HG03469 (cell line): ENCODE results near the gene PCSK4.

ENCODE experiments used
- ATAC-seq: cut with Tn5 transposase; IDR thresholded peaks from one replicate; pipeline ENCODE4 v1.9.1; 2021; ENCODE audit warnings: mild to moderate bottlenecking, moderate library complexity, moderate number of reproducible peaks; ENCODE audit not compliant: unreplicated experiment

The PCSK4 gene

DNA sequence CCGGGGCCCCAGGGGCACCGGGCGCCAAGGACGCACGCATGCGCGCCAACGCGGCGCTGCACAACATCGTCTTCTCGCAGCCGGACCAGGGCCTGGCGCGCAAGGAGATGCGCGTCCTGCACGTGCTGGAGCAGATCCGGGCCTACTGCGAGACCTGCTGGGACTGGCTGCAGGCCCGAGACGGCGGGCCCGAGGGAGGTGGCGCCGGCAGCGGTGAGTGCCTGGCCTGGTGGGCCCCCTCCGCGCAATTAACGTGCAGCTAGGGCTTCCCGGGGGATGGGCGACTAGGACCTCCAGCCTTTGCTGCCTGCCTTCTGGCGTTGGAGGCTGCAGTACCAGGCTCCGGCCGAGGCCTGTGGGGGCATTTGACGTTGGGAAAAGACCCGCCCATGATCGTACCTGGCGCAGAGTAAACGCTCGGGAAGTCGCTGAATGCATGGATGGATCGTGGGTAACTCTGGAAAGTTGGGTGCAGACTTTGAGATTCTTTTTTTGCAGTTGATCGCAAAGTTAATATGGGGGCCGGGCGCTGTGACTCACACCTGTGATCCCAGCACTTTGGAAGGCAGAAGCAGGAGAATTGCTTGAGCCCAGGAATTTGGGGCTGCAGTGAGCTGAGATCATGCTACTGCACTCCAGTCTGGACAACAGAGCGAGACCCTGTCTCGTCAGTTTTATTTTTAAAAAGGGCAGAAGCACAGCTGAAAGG lies 33.0 kb downstream of the PCSK4 start:
- no peak for ATAC-seq

DNA sequence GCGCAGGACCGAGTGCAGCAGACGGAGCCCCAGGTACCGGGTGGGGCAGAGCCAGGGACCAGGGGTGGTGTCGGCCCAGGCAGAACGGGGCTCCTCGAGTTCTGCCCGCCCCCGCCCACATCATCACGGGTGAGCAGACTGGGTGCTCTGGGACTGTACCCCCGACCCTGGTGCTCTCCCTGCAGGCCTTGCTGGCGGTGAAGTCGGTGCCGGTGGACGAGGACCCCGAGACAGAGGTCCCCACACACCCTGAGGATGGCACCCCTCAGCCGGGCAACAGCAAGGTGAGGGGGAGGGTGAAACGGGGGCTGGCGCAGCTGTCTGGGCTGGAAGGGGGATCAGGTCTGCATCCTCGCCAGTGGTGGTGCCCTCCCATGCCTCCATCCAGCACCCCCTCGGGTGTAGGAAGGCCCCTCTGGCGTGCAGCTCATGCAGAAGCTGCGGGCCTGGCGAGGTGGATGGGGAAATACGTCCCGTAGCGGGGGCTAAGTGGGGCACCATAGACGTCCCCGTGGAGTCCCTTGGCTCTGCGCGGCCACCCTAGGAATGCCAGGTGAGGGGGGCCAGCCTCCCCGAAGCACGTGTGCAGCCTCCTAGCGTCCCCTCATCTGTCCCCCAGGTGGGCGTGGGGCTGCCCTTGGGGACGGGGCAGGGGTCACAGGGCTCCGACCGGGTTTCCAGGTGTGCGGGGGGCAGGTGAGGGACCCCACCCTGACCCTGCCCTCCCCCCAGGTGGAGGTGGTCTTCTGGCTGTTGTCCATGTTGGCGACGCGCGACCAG lies 33.8 kb downstream of the PCSK4 start:
- ATAC-seq: no peak

DNA sequence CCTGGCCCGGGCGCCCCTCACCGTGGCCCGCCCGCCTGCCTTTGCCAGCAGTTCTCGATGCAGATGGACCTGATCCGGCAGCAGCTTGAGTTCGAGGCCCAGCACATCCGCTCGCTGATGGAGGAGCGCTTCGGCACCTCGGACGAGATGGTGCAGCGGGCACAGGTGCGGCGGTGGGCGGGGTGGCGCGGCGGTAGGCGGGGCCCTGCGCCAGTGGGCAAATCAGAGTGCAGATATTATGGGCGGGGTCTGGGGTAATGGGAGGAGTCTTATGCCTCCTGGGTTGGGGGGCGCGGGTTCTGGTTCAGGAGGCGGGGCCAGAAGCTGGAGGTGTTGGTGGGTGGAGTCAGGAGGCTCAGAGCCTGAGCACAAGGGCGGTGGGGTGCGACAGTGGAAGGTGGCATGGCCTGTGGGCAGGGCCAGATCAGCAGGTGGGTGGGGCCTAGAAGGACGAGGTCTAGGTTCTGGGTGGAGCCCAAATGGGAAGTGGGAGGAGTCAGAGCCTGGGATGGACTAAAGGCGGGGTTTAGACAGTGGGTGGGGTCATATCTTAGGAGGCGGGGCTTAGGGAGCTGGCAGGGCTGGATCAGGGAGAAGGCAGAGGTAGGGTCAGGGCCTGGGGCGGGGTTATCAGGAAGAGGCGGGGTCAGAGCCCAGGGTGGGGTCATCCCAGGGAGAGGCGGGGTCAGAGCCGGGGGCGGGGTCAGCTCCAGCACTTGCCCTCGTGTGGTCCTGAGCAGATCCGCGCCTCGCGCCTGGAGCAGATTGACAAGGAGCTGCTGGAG lies 34.6 kb downstream of the PCSK4 start:
- no peak for ATAC-seq

DNA sequence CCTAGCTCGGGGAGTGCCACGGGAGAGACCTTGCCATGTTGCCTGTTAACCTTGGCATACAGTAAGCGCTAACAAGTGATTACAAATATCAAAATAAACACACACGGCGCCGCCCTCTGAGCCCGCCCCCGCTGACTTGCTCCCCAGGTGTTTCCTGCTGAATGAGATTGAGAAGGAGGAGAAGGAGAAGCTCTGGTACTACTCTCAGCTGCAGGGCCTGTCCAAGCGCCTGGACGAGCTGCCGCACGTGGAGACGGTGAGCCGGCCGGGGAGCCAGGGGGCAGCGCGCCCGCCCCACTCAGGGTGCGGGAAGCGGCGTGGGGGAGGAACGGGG lies 35.2 kb downstream of the PCSK4 start:
- ATAC-seq: no peak

DNA sequence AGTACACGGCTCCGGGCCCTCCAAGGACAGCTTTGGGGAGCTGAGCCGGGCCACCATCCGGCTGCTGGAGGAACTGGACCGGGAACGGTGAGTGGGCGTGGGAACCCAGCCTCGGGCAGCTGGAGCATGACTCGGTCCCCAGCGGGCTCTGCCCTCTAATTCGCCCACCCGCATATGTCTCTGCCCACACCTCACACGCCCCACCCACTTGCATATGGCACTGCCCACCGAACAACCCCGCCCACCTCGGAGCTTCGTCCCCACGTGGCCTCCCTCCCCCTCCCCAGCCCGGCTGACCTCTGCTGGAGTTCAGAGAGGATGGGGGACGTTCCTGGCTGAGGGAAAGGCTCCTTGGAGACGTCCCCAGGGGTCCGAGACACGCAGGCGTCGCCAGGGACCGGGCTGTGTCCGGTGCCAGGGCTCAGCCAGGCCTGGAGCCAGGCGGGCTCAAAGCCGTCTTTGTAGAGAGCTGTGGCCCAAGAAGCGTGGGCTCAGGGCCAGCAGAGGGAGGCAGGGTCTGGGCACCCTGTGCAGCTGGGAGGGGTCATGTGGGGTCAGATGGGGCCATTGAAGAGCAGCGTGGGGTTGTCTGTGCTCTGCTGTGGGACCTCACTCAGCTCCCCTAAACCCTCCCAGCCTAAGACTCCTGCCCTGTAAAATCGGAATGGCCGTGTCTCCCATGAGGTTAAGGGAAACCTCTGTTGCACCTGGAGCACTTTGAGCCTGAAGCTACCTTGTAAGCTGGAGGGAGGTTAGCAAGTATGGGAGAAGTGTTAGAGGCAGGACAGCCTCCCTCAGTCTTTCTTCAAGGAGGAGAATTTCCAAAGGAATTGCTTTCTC lies 36.4 kb downstream of the PCSK4 start:
- ATAC-seq: no peak

DNA sequence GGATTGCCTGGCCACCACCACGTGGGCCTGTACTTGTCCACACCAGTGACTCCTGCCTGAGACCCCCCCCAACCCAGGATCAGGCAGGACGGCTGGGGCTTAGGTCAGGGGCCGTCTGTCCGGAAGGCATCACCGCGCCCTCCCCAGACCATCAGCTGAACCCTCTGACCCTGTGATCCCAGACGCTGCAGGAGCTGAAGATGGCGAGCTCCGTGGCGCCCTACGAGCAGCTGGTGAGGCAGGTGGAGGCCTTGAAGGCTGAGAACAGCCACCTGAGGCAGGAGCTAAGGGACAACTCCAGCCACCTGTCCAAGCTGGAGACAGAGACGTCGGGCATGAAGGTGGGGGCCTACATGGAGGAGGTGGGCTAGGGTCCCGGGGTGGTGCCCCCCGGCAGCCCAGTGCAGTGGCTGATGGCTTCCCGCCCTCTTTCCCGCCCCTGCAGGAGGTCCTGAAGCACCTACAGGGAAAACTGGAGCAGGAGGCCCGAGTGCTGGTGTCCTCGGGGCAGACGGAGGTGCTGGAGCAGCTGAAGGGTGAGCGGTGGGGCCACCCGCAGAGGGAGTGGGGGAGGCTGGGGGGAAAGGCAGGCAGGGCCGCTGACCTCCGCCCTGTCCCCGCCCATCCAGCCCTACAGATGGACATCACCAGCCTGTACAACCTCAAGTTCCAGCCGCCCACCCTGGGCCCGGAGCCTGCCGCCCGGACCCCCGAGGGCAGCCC lies 37.2 kb downstream of the PCSK4 start:
- ATAC-seq: no peak

DNA sequence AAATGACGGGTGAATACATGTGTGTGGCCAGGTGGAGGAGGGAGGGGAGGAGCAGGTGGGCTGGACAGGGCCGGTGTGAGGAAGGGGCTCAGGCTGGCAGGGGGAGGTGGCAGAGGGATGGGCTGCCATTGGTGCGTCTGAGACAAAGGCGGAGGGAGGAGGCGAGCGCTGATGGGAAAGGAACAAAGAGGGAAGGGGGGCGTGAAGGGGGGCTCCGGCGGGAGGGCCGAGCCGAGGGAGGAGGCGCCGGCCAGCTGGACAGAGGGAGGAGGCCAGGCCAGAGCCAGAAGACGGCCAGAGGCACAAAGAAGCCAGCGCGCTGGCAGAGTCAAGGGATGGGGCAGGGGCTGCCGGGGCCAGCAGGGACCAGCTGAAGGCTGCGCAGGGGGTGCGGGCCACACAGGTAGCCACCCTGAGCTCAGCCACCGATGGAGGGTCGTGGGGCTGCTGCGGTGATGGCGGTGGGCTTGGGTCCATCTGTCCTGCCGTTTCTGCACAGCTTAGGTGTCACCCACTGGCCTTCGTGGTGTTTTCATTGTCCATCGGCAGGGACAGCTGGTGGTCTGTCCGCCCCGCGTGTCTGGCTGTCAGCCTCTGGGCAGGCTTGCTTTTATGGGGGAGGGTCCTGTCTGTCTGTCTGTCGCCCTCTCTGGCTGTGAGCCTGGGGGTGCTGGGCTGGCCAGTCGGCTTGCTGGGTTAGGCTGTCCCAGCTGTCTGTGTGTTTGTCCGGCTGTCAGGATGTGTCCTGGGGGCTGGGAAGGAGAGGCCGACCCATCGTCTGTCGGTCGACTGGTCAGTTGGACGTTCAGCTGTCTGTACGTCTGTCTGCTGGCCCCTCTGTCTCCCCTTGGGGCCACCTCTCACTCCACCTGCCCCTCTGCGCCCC lies 38.0 kb downstream of the PCSK4 start:
- no peak for ATAC-seq

DNA sequence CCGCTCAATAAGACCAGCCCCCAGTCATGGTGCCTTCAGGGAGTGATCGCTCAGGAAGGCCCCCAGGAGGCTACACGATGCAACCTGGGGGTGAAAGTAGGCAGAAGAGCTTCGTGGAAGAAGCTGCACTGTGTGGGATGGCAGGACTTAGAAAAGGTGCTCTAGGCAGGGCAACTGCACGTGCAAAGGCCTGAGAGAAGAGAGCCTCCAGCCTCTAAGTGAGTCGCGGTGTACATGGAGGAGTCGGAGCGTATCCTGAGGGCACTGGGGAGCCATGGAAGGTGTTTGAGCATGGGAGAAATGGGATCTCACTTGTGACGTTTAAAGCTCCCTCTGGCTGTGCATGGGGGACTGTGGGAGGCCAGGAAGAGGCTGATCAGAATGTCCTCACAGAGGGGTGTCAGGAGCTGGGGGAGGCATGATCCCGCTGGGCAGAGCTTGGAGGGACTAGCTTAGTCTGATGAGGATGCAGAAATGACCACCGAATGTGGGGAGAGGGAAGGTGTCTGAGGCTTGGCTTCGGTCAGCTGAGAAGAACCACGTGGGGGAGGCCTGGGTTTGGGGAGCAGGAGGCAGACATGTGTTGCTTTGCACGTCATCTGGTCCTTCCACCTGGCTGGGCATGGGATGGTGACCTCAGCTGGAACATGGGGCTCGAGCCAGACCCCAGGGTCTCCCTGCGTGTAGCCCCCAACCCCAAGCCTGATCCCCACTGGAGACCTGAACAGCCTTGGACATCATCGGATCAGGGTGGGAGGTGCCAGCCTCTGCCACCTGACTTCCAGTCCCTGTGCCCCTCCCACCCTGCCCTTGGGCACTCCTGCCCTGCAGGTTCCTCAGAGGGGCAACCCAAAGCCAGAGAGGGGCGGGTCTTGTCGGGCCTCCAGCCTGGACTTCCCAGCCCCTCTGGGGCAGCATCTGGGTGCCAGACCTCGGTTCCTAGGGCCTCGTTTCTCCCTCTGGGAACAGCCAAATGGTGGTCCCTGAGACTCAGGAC lies 39.1 kb downstream of the PCSK4 start:
- ATAC-seq: no peak

DNA sequence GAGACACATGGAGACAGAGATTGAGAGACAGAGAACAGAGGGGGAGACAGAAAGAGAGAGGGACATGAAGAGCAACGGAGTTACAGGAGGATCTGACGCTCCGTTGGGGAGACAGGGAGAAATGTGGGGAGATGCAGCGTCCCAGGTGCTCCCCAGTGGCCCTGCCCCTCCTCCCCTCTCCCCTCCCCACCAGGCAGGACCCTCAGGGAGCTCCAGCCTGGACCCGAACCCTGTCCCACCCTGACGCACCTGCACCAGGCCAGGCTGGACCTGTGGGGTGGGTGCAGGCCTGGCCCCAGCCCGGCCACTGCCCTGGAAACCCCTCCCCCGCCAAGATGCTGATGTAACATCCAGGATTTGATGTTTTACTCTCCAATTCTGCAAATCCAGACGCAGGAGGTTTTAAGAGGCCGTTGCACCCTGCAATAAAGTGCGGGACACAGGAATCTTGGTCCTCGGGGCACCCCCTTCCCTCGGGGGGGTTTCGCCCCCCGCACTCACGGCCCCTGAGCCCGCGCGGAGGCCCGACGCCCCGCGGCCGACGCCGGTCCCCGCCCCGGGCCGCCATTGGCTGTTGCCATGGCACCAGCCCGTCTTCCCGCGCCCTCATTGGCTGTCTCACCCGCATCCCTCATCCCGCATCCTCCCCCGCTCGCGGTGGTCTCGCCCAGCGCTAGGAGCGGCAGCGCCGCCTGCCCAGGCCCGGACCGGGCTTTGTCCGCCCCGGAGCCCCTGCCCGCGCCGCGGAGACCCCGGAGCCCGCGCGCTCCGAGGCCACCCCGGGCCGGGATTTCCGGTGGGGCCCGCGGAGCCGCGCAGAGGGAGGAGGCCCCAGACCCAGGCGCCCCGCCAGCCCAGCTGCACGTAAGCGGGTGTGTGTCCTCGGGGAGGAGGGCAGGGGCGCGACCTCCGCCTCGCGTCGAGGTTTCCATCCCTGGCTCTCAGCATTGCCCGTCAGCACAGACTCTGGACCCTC lies 40.4 kb downstream of the PCSK4 start, which contains the start of gene APC2:
Gene APC2 (plus strand): TSS at position 655 of the 976 bp plus-strand sequence. CDS start 2,881 bp downstream, outside the sequence.
- no peak for ATAC-seq

DNA sequence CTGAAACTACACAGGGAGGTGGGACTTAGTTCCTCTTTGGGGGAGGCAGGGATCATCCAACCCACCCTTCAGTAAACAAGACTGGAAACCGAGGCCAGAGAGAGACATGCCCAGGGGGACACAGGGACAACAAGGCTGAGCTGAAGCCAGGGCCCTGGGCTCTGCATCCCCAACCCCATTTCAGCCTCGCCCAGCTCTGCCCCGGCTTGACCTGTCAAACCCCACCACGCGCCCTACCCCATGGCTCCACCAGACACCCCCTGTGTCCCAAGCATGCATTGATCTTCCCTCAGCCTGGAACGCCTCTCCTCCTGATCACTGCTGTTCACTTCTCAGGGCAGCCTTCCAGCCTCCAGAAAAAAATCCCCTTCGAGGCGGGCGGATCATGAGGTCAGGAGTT lies 42.2 kb downstream of the PCSK4 start:
- ATAC-seq: no peak

DNA sequence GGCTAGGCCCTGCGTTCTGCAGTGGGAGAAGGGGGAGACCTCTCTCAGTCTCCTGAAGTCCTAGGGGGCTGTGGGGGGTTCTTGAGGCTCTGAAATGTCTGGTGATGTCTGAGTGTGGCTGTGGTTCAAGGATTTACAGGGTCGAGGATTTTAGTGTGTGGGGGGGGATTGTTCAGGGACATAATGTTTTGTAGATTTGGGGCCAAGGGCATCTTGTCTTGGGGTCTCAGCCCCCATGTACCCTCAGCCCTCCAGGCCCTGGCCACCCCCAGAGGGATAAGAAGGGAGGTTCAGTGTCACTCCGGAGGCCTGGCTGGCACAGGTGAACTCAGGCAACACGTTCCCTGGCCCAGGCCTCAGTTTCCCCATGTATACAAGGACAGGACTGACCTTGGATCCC lies 42.6 kb downstream of the PCSK4 start:
- ATAC-seq: no peak

DNA sequence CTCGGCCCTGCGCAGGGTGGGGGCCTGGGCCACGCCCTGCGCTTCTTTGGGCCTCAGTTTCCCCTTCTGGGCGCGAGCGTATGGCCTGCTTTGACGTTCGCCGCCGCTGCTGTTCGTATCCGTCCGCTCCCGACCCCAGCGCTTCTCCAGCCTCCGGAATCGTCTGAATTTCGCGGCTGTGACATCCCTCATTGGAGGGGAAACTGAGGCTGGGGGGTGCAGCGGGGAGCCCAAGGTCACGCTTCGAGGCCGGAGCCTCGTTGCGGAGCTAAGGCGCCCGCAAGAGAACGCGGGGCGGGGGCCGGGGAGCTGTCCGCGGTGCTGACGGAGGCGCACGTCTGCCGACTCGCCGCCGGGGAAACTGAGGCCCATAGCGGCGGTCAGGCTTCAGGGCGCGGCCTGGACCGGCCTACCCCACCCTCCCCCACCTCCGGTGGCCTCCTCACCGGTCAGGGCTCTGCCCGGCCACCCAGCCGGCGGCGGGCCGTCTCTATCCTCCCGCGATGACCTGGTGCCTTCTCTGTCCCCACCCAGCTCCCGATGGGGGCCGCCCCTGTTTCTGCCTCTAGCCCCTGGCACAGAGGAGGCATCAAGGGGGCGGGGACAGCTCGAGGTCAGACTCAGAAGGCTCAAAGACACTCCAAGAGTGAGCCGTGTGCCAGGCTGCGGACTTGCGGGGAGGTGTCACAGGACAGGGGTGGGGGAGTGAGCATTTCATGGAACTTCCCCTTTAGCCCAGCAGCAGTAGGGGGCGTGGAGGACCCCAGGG lies 43.3 kb downstream of the PCSK4 start:
- ATAC-seq: no peak

DNA sequence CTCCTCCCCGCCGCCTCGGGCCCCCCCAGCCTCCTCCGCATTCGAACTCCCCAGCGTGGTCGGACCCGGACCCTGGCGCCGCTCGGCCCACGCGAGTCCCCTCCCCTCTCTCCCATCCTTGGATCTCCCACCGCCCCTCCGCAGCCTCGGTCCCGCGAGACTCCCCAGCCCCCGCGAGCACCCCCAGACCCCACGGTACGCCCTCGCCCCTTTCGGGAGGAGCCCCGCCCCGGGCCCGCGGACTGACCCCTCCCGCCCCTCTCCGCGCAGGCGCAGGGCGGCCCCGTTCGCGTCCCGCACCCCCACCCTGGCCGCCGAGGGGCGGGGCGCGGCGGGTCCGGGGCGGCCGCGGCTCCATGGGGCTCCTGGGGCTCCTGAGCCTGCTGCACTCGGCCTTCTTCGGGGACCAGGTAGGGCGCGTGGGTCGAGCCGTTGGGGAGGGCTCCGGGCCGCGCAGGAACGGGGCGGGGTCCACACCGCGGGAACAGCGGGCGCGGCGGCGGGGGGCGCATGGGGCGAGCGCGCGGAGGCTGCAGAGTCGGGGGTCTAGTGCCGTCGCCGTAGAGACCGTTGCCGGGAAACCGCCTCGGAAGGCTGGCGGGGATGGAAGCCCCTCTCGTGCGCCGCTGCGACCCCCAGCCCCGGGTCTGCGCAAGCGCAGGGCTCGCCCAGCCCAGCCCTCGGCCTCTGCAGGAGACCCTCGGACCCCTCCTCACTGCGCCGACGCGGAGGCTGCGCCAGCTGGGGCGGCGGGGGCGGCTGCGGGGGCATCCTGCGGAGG lies 44.0 kb downstream of the PCSK4 start:
- ATAC-seq: no peak

DNA sequence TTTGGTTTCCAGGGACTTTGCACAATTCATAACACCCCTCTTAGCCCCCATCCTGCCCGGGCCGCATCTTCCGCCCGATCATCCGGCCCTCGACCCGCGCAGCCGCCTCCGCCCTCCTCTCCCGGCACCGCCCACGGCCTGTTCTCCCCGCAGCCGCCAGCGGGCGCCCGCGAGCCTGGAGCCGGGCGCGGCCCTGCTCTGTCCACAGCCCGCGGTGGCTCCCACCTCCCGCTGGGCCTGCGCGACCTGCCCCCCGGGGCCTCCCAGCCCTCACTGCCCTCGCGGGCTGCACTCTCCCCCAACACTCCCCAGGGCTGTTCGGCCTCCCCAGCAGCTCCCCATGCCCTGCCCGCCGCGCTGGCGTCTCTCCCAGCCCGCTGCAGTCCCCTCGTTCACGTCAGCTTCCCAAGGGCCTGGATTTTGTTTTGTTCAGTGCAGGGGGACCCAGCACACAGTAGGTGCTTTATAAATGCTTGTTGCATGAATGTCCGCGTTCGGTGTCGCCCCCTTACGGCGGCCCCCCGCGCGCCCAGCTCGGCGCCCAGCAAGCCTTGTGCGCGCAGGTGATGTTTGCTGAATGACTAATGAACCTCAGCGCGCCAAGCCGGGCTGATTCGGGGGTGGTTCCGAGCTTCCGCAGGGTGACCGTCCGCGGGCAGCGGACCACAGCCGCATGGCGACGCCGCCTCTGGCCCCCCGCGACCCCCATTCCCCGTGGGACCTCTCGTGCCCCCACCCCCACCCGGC lies 44.8 kb downstream of the PCSK4 start:
- no peak for ATAC-seq
